GM23248 (cell line): ENCODE measurements around the gene DCHS2. TPM values are rescaled to one million over a fixed set of nuclear protein-coding genes. Genes with fewer than 3 reads are reported as not detected.

Experiments used
- DNase-seq: peaks from one replicate; pipeline ENCODE4 v3.0.0-alpha.2; 2015
- H2AFZ ChIP-seq: fragments of 200-600 bp; sonication (generic); 2 replicates; pipeline ENCODE4 v1.6.1; 2016; ENCODE audit warnings: antibody characterized with exemption
- H3F3A ChIP-seq: fragments of 200-600 bp; sonication (generic); 2 replicates; pipeline ENCODE4 v1.6.1; 2016; ENCODE audit warnings: mild to moderate bottlenecking, antibody characterized with exemption, mixed run types; ENCODE audit not compliant: insufficient read depth
- H3K27ac ChIP-seq: fragments of 200-600 bp; sonication (generic); 2 replicates; pipeline ENCODE4 v1.5.1; 2016; ENCODE audit warnings: mild to moderate bottlenecking
- H3K27me3 ChIP-seq: fragments of 200-600 bp; sonication (generic); replicated peaks from 2 replicates; pipeline ENCODE4 v1.6.1; 2016; ENCODE audit warnings: mild to moderate bottlenecking; ENCODE audit not compliant: insufficient read depth
- H3K36me3 ChIP-seq: fragments of 200-600 bp; sonication (generic); 2 replicates; pipeline ENCODE4 v1.6.1; 2016; ENCODE audit warnings: low read depth, mild to moderate bottlenecking
- H3K4me1 ChIP-seq: fragments of 200-600 bp; sonication (generic); 2 replicates; pipeline ENCODE4 v1.6.1; 2016; ENCODE audit warnings: mild to moderate bottlenecking; ENCODE audit not compliant: insufficient read depth
- H3K4me2 ChIP-seq: fragments of 200-600 bp; sonication (generic); one replicate; pipeline ENCODE4 v1.6.1; 2016; ENCODE audit warnings: mild to moderate bottlenecking; ENCODE audit not compliant: unreplicated experiment
- H3K4me3 ChIP-seq: fragments of 200-600 bp; sonication (generic); 2 replicates; pipeline ENCODE4 v1.5.1; 2016; ENCODE audit warnings: mild to moderate bottlenecking
- H3K79me2 ChIP-seq: fragments of 200-600 bp; sonication (generic); 2 replicates; pipeline ENCODE4 v1.6.1; 2016; ENCODE audit warnings: mild to moderate bottlenecking; ENCODE audit not compliant: insufficient read depth
- H3K9ac ChIP-seq: fragments of 200-600 bp; sonication (generic); 2 replicates; pipeline ENCODE4 v1.6.1; 2016; ENCODE audit warnings: mild to moderate bottlenecking
- H3K9me2 ChIP-seq: fragments of 200-600 bp; sonication (generic); 2 replicates; pipeline ENCODE4 v1.6.1; 2016; ENCODE audit warnings: mixed run types, mild to moderate bottlenecking, moderate library complexity; ENCODE audit not compliant: insufficient read depth
- H3K9me3 ChIP-seq: fragments of 200-600 bp; sonication (generic); one replicate; pipeline ENCODE4 v1.6.1; 2017; ENCODE audit warnings: low read depth
- H4K20me1 ChIP-seq: fragments of 200-600 bp; sonication (generic); 2 replicates; pipeline ENCODE4 v1.6.0; 2016; ENCODE audit not compliant: insufficient read depth
- EZH2 ChIP-seq: fragments of 200-600 bp; sonication (generic); IDR thresholded peaks from 2 replicates; pipeline ENCODE4 v1.6.1; 2018; ENCODE audit warnings: antibody characterized with exemption, mild to moderate bottlenecking; ENCODE audit not compliant: insufficient read depth, poor library complexity, severe bottlenecking
- EZH2phosphoT487 ChIP-seq: fragments of 200-600 bp; sonication (generic); IDR thresholded peaks from 2 replicates; pipeline ENCODE4 v1.6.1; 2018; ENCODE audit warnings: antibody characterized with exemption, moderate library complexity, mild to moderate bottlenecking, low read depth; ENCODE audit not compliant: insufficient read depth
- WGBS, 2 experiments: methylation state at CpG; one replicate each; pipeline ENCODE4 v1.1.6; 2015 to 2017; ENCODE audit warnings: low lambda C conversion rate in 2 of 2, low coverage in 1 of 2; ENCODE audit errors: missing lambda C conversion rate in 2 of 2; 5-methylcytosine and 5-hydroxymethylcytosine counted together
- in situ Hi-C: fragments of 300-500 bp; cut with MboI; formaldehyde crosslinking; loops from 2 replicates; pipeline ENCODE4 v1.15.0; 2020
- polyA plus RNA-seq: library from polyadenylated mRNA; unstranded; fragments of >200 nt; fragmentation: Nextera tagmentation; extraction: Ambion mirVana; gene quantifications from 2 replicates; pipeline ENCODE4 v1.2.1, GENCODE V29; 2016
- total RNA-seq: library from RNA; depleted of rRNA; stranded (reverse); fragments of >200 nt; shearing (Covaris generic); gene quantifications from 2 replicates; pipeline ENCODE4 v1.2.3, GENCODE V29; 2014

The DCHS2 gene
- total and polyA plus RNA-seq, 2 experiments from 2014 or later = not detected

- H3K4me1 ChIP-seq = no peaks in the 10 kb centered on the region
- no peaks in the 10 kb centered on the region for H3K9me2 ChIP-seq
- no peak overlapping the region for H3K9ac ChIP-seq
- WGBS, 2 experiments = 68 to 72% methylated on average over 6 of the region's 6 CpGs
- H3K4me3 ChIP-seq = no peak overlapping the region
- in situ Hi-C loops = no loop called here
- no peak for TF ChIP-seq EZH2phosphoT487
- TF ChIP-seq EZH2 = no peak
- H3K27ac ChIP-seq = no peak overlapping the region
- H3F3A ChIP-seq = no peaks in the 10 kb centered on the region
- H3K4me2 ChIP-seq = no peak overlapping the region
- no peaks in the 10 kb centered on the region for H3K36me3 ChIP-seq
- peaks cover 16% of the 10 kb centered on the region for H3K27me3 ChIP-seq
- DNase-seq = no peak
- no peaks in the 10 kb centered on the region for H4K20me1 ChIP-seq
- H3K79me2 ChIP-seq = no peaks in the 10 kb centered on the region
- H3K9me3 ChIP-seq = no peaks in the 10 kb centered on the region
- H2AFZ ChIP-seq = no peak overlapping the region
These were observed 70.0 kb downstream of the DCHS2 start for GRCh38 chr4:154421618-154422017.

- Histone ChIP-seq H3F3A (0 out of 2 replicates have a peak, but pooled peaks cover 3% of the 10 kb centered on the region), H4K20me1 (no peaks in the 10 kb centered on the region), H3K4me1 (peaks cover 4% of the 10 kb centered on the region; the same call in 1 of the 2 replicates), H3K36me3 (no peaks in the 10 kb centered on the region), H3K9me3 (no peaks in the 10 kb centered on the region), H3K4me3 (peak overlapping the region; percentile 78; the same call in 1 of the 2 replicates), H2AFZ (peak overlapping the region; percentile 86; the same call in 1 of the 2 replicates), H3K9me2 (no peaks in the 10 kb centered on the region), H3K27me3 (peaks cover 7% of the 10 kb centered on the region; the same call in 1 of the 2 replicates), H3K79me2 (no peaks in the 10 kb centered on the region), H3K27ac (no peak overlapping the region), H3K9ac (no peak overlapping the region; the same call in 1 of the 2 replicates), H3K4me2 (peak overlapping the region; percentile 96)
- 9 to 17% methylated on average over 2 of the region's 2 CpGs for WGBS, 2 experiments
- in situ Hi-C loops = no loop called here
- no peak for DNase-seq
- TF ChIP-seq EZH2phosphoT487 (no peak), EZH2 (no peak)
These were observed 74.3 kb downstream of the DCHS2 start for GRCh38 chr4:154417373-154417673.

- peak overlapping the region; percentile 96 for H3K4me2 ChIP-seq
- H3K9me2 ChIP-seq = no peaks in the 10 kb centered on the region
- H3K79me2 ChIP-seq = no peaks in the 10 kb centered on the region
- H3K27me3 ChIP-seq = peaks cover 7% of the 10 kb centered on the region; the same call in 1 of the 2 replicates
- peak overlapping the region; percentile 42 for H3K9ac ChIP-seq
- H4K20me1 ChIP-seq = no peaks in the 10 kb centered on the region
- peaks cover 4% of the 10 kb centered on the region; the same call in 1 of the 2 replicates for H3K4me1 ChIP-seq
- in situ Hi-C loops = no loop called here
- H3K36me3 ChIP-seq = no peaks in the 10 kb centered on the region
- 21 to 24% methylated on average over 10 of the region's 10 CpGs for WGBS, 2 experiments
- H3K9me3 ChIP-seq = no peaks in the 10 kb centered on the region
- 0 out of 2 replicates have a peak, but pooled peaks cover 3% of the 10 kb centered on the region for H3F3A ChIP-seq
- DNase-seq = peak; percentile 4
- H3K4me3 ChIP-seq = peak overlapping the region; percentile 78
- TF ChIP-seq EZH2 (no peak), EZH2phosphoT487 (no peak)
- no peak overlapping the region for H3K27ac ChIP-seq
- H2AFZ ChIP-seq = peak overlapping the region; percentile 86
These were observed 75.4 kb downstream of the DCHS2 start for GRCh38 chr4:154416190-154416547.

GRCh38 chr4:154415313-154415712 is 76.3 kb downstream of the DCHS2 start:
- Histone ChIP-seq H3K4me3 (no peak overlapping the region), H3K4me1 (peaks cover 4% of the 10 kb centered on the region; the same call in 1 of the 2 replicates), H3K36me3 (no peaks in the 10 kb centered on the region), H3K27ac (no peak overlapping the region), H3F3A (0 out of 2 replicates have a peak, but pooled peaks cover 3% of the 10 kb centered on the region), H2AFZ (no peak overlapping the region; the same call in 1 of the 2 replicates), H3K9ac (no peak overlapping the region), H3K79me2 (no peaks in the 10 kb centered on the region), H4K20me1 (no peaks in the 10 kb centered on the region), H3K4me2 (no peak overlapping the region), H3K9me3 (no peaks in the 10 kb centered on the region), H3K27me3 (peaks cover 7% of the 10 kb centered on the region; the same call in 1 of the 2 replicates), H3K9me2 (no peaks in the 10 kb centered on the region)
- TF ChIP-seq EZH2phosphoT487 = no peak
- TF ChIP-seq EZH2 = no peak
- in situ Hi-C loops = no loop called here
- no peak for DNase-seq
- WGBS, 2 experiments = 19 to 21% methylated on average over 4 of the region's 4 CpGs

- H3F3A ChIP-seq = 0 out of 2 replicates have a peak, but pooled peaks cover 3% of the 10 kb centered on the region
- no peak overlapping the region for H3K9ac ChIP-seq
- in situ Hi-C loops = no loop called here
- H3K9me2 ChIP-seq = no peaks in the 10 kb centered on the region
- peaks cover 4% of the 10 kb centered on the region; the same call in 1 of the 2 replicates for H3K4me1 ChIP-seq
- TF ChIP-seq EZH2 (no peak), EZH2phosphoT487 (no peak)
- H3K27ac ChIP-seq = no peak overlapping the region
- peaks cover 7% of the 10 kb centered on the region for H3K27me3 ChIP-seq
- H3K9me3 ChIP-seq = no peaks in the 10 kb centered on the region
- WGBS, 2 experiments = 78 to 85% methylated on average over 3 of the region's 3 CpGs
- no peak overlapping the region for H3K4me3 ChIP-seq
- H3K79me2 ChIP-seq = no peaks in the 10 kb centered on the region
- no peaks in the 10 kb centered on the region for H4K20me1 ChIP-seq
- no peak overlapping the region for H2AFZ ChIP-seq
- no peak for DNase-seq
- no peak overlapping the region for H3K4me2 ChIP-seq
- H3K36me3 ChIP-seq = no peaks in the 10 kb centered on the region
These were observed 76.8 kb downstream of the DCHS2 start for GRCh38 chr4:154414796-154415195.
